T-cell (primary cell): Measurements from ENCODE around the gene CRB1. TPM values are rescaled to one million over a fixed set of nuclear protein-coding genes. Genes with fewer than 3 reads are reported as not detected.

ENCODE experiments used
- ATAC-seq, 4 experiments: fragments of 200-7000 bp in 3 of 4; fragments of 150-1000 bp in 1 of 4; cut with Tn5 transposase; replicated peaks in 1 of 4; 1 replicate in 3 of 4; 2 replicates in 1 of 4; pipeline ENCODE4 v1.10.0; 2021; ENCODE audit warnings: moderate library complexity in 3 of 4, mild to moderate bottlenecking in 2 of 4, moderate number of reproducible peaks in 1 of 4
- CTCF ChIA-PET, 2 donors: fragments of 300-600 bp; sonication (Branson Sonifier 250); formaldehyde crosslinking; loops; one replicate each; lab custom pipeline; 2022; ENCODE audit warnings: antibody characterized with exemption in 2 of 2; lab: Charles Lee
- POLR2A ChIA-PET, 2 donors: fragments of 300-600 bp; sonication (Branson Sonifier 250); formaldehyde crosslinking; loops; one replicate each; lab custom pipeline; 2022; ENCODE audit warnings: antibody characterized with exemption in 2 of 2; lab: Charles Lee
- DNase-seq, 35 experiments: peaks; one replicate each; pipeline versions ENCODE4 v3.0.0 to v3.0.0-alpha.2; 2013 to 2023
- H3K27ac ChIP-seq: one replicate; pipeline ENCODE4 v1.5.1; 2013; ENCODE audit warnings: low read length
- H3K27me3 ChIP-seq, 2 experiments: replicated peaks in 1 of 2; 1 replicate in 1 of 2; 2 replicates in 1 of 2; pipeline versions ENCODE4 v1.6.1 to v1.7.0; 2013; ENCODE audit warnings: low read length in 1 of 2, mixed read lengths in 1 of 2; ENCODE audit not compliant: control insufficient read depth in 2 of 2, insufficient read depth in 2 of 2; ENCODE audit errors: extremely low read depth in 1 of 2
- H3K36me3 ChIP-seq, 2 donors: 1 replicate in 1 of 2; 2 replicates in 1 of 2; pipeline versions ENCODE4 v1.6.1 to v1.7.0; 2013; ENCODE audit warnings: low read length in 1 of 2; ENCODE audit not compliant: control insufficient read depth in 2 of 2, insufficient read depth in 1 of 2; ENCODE audit errors: extremely low read depth in 1 of 2
- H3K4me1 ChIP-seq, 2 experiments: 1 replicate in 1 of 2; 2 replicates in 1 of 2; pipeline versions ENCODE4 v1.6.1 to v1.7.0; 2013; ENCODE audit warnings: low read length in 2 of 2, mixed read lengths in 1 of 2; ENCODE audit not compliant: insufficient read depth in 2 of 2, control insufficient read depth in 1 of 2; ENCODE audit errors: extremely low read depth in 1 of 2
- H3K4me3 ChIP-seq, 2 donors: 1 replicate in 1 of 2; 2 replicates in 1 of 2; pipeline versions ENCODE4 v1.5.1 to v1.7.0; 2013; ENCODE audit warnings: mild to moderate bottlenecking in 2 of 2, low read length in 1 of 2, moderate library complexity in 1 of 2; ENCODE audit not compliant: control insufficient read depth in 1 of 2; ENCODE audit errors: extremely low read depth in 1 of 2
- H3K9me3 ChIP-seq: 2 replicates; pipeline ENCODE4 v1.7.0; 2013
- H3K27ac Mint-ChIP-seq, 2 donors: one replicate each; pipeline ENCODE4 v1.8.0; 2020 to 2021; ENCODE audit warnings: mild to moderate bottlenecking in 2 of 2, mixed read lengths in 2 of 2
- H3K27me3 Mint-ChIP-seq, 2 donors: one replicate each; pipeline ENCODE4 v1.8.0; 2021 to 2022; ENCODE audit warnings: mixed read lengths in 2 of 2
- H3K36me3 Mint-ChIP-seq: one replicate; pipeline ENCODE4 v1.8.0; 2021; ENCODE audit warnings: mixed read lengths
- H3K4me1 Mint-ChIP-seq, 3 donors: one replicate each; pipeline ENCODE4 v1.8.0; 2020 to 2022; ENCODE audit warnings: mixed read lengths in 3 of 3, mild to moderate bottlenecking in 1 of 3
- H3K4me3 Mint-ChIP-seq, 3 donors: one replicate each; pipeline ENCODE4 v1.8.0; 2020 to 2022; ENCODE audit warnings: mild to moderate bottlenecking in 3 of 3, mixed read lengths in 3 of 3, moderate library complexity in 3 of 3
- H3K9me3 Mint-ChIP-seq, 3 donors: one replicate each; pipeline ENCODE4 v1.8.0; 2020 to 2022; ENCODE audit warnings: mixed read lengths in 3 of 3
- WGBS: methylation state at CpG from one replicate; pipeline ENCODE4 v1.1.5; 2013; ENCODE audit warnings: missing lambda C conversion rate; ENCODE audit not compliant: insufficient coverage; 5-methylcytosine and 5-hydroxymethylcytosine counted together
- total RNA-seq, 35 experiments: library from RNA in 6 of 35; stranded (reverse) in 6 of 35; fragments of 120-200 nt in 1 of 35; gene quantifications; one replicate each; pipeline versions ENCODE4 v1.2.1 to v1.2.4 and lab custom pipeline; 2013 to 2026

CRB1 gene
- total RNA-seq, 5 donors from 2014 or later (not counting 1 experiment from before 2014, with no cell fraction given) = 0.09 to 0.47 (median 0.33) TPM

GRCh38 chr1:197234581-197234980, 33.5 kb upstream of the CRB1 start:
- POLR2A ChIA-PET = interaction anchor here in 1 of 2 donors (0.6 kb wide), 1 partner anchor 668 kb away, joined by 3 read pairs; the partner anchor contains the start of gene C1orf53
- H3K4me3 ChIP-seq = no peak overlapping the region
- no peak overlapping the region for H3K27ac ChIP-seq
- peaks cover 0 to 3% of the 10 kb centered on the region in 2 experiments for H3K27me3 ChIP-seq
- no peaks in the 10 kb centered on the region for H3K4me1 Mint-ChIP-seq
- no peaks in the 10 kb centered on the region for H3K9me3 ChIP-seq
- H3K36me3 ChIP-seq = no peaks in the 10 kb centered on the region
- H3K9me3 Mint-ChIP-seq = no peaks in the 10 kb centered on the region
- H3K36me3 Mint-ChIP-seq = no peaks in the 10 kb centered on the region
- no peaks in the 10 kb centered on the region for H3K27me3 Mint-ChIP-seq
- H3K4me3 Mint-ChIP-seq = no peak overlapping the region
- no CpG with 5 or more reads among the region's 1 CpG for WGBS
- no peak for ATAC-seq
- CTCF ChIA-PET = no interaction called here
- no peak for DNase-seq
- no peaks in the 10 kb centered on the region for H3K4me1 ChIP-seq
- no peak overlapping the region for H3K27ac Mint-ChIP-seq

GRCh38 chr1:197235355-197235754, 32.7 kb upstream of the CRB1 start:
- POLR2A ChIA-PET = interaction anchor here in 1 of 2 donors (0.6 kb wide), 1 partner anchor 667 kb away, joined by 3 read pairs; the partner anchor contains the start of gene C1orf53

GRCh38 chr1:197247465-197247864, 20.6 kb upstream of the CRB1 start:
- DNase-seq = no peak
- ChIA-PET POLR2A (no interaction called here), CTCF (no interaction called here)
- Histone ChIP-seq H3K9me3 (no peaks in the 10 kb centered on the region), H3K27ac (no peak overlapping the region), H3K36me3 (no peaks in the 10 kb centered on the region), H3K4me3 (no peak overlapping the region), H3K27me3 (no peaks in the 10 kb centered on the region), H3K4me1 (no peaks in the 10 kb centered on the region)
- Mint-ChIP-seq H3K4me3 (no peak overlapping the region), H3K27me3 (no peaks in the 10 kb centered on the region), H3K4me1 (peaks cover 0 to 6% (median 0%) of the 10 kb centered on the region in 3 donors), H3K27ac (no peak overlapping the region), H3K36me3 (peaks cover 15% of the 10 kb centered on the region), H3K9me3 (peaks cover 0 to 4% (median 3%) of the 10 kb centered on the region in 3 donors)
- ATAC-seq = no peak
- WGBS = no CpG with 5 or more reads among the region's 1 CpG

More at GRCh38 chr1:197235355-197235754, 32.7 kb upstream of the CRB1 start:
- DNase-seq = no peak
- no peak overlapping the region for H3K27ac Mint-ChIP-seq
- no peaks in the 10 kb centered on the region for H3K9me3 Mint-ChIP-seq
- no peaks in the 10 kb centered on the region for H3K36me3 Mint-ChIP-seq
- H3K27ac ChIP-seq = no peak overlapping the region
- no CpG with 5 or more reads among the region's 2 CpGs for WGBS
- H3K9me3 ChIP-seq = no peaks in the 10 kb centered on the region
- H3K27me3 ChIP-seq = peaks cover 0 to 3% of the 10 kb centered on the region in 2 experiments
- no peak overlapping the region for H3K4me3 Mint-ChIP-seq
- no peaks in the 10 kb centered on the region for H3K4me1 ChIP-seq
- no peaks in the 10 kb centered on the region for H3K4me1 Mint-ChIP-seq
- no peak for ATAC-seq
- H3K4me3 ChIP-seq = no peak overlapping the region
- CTCF ChIA-PET = no interaction called here
- no peaks in the 10 kb centered on the region for H3K27me3 Mint-ChIP-seq
- H3K36me3 ChIP-seq = no peaks in the 10 kb centered on the region

- Mint-ChIP-seq H3K27ac (no peak overlapping the region), H3K4me3 (no peak overlapping the region), H3K4me1 (no peaks in the 10 kb centered on the region), H3K27me3 (no peaks in the 10 kb centered on the region), H3K36me3 (peaks cover 6% of the 10 kb centered on the region), H3K9me3 (no peaks in the 10 kb centered on the region)
- no peaks in the 10 kb centered on the region for H3K4me1 ChIP-seq
- no peak overlapping the region for H3K27ac ChIP-seq
- no peaks in the 10 kb centered on the region for H3K9me3 ChIP-seq
- DNase-seq (no peak), ATAC-seq (no peak)
- POLR2A ChIA-PET = no interaction called here
- CTCF ChIA-PET = no interaction called here
- 78% methylated on average over 2 of the region's 2 CpGs for WGBS
- no peaks in the 10 kb centered on the region for H3K36me3 ChIP-seq
- no peak overlapping the region for H3K4me3 ChIP-seq
- H3K27me3 ChIP-seq = no peaks in the 10 kb centered on the region
Observed at GRCh38 chr1:197249324-197249723, 18.7 kb upstream of the CRB1 start.

GRCh38 chr1:197250616-197251015, 17.4 kb upstream of the CRB1 start:
- no peak for ATAC-seq
- no peaks in the 10 kb centered on the region for H3K36me3 ChIP-seq
- no peaks in the 10 kb centered on the region for H3K27me3 ChIP-seq
- CTCF ChIA-PET = no interaction called here
- no peaks in the 10 kb centered on the region for H3K9me3 Mint-ChIP-seq
- no peaks in the 10 kb centered on the region for H3K9me3 ChIP-seq
- no peaks in the 10 kb centered on the region for H3K36me3 Mint-ChIP-seq
- no peaks in the 10 kb centered on the region for H3K27me3 Mint-ChIP-seq
- no peak overlapping the region for H3K27ac ChIP-seq
- H3K27ac Mint-ChIP-seq = no peak overlapping the region
- no peak overlapping the region for H3K4me3 ChIP-seq
- no peak overlapping the region for H3K4me3 Mint-ChIP-seq
- no peaks in the 10 kb centered on the region for H3K4me1 ChIP-seq
- no peak for DNase-seq
- WGBS = 100% methylated on average over 1 of the region's 2 CpGs
- POLR2A ChIA-PET = no interaction called here
- no peaks in the 10 kb centered on the region for H3K4me1 Mint-ChIP-seq

GRCh38 chr1:197252973-197253372, 15.1 kb upstream of the CRB1 start:
- POLR2A ChIA-PET = no interaction called here
- no peaks in the 10 kb centered on the region for H3K9me3 ChIP-seq
- no peak for ATAC-seq
- no peaks in the 10 kb centered on the region for H3K36me3 ChIP-seq
- H3K4me3 Mint-ChIP-seq = no peak overlapping the region
- H3K4me3 ChIP-seq = no peak overlapping the region
- WGBS = 88% methylated on average over 2 of the region's 4 CpGs
- no peak for DNase-seq
- no peaks in the 10 kb centered on the region for H3K4me1 Mint-ChIP-seq
- H3K9me3 Mint-ChIP-seq = no peaks in the 10 kb centered on the region
- no peaks in the 10 kb centered on the region for H3K4me1 ChIP-seq
- H3K27ac ChIP-seq = no peak overlapping the region
- no peaks in the 10 kb centered on the region for H3K27me3 Mint-ChIP-seq
- H3K27me3 ChIP-seq = no peaks in the 10 kb centered on the region
- H3K27ac Mint-ChIP-seq = no peak overlapping the region
- no peaks in the 10 kb centered on the region for H3K36me3 Mint-ChIP-seq
- CTCF ChIA-PET = no interaction called here

- Mint-ChIP-seq H3K9me3 (no peaks in the 10 kb centered on the region), H3K4me3 (no peak overlapping the region), H3K27me3 (no peaks in the 10 kb centered on the region), H3K27ac (no peak overlapping the region), H3K4me1 (no peaks in the 10 kb centered on the region), H3K36me3 (no peaks in the 10 kb centered on the region)
- H3K4me3 ChIP-seq = no peak overlapping the region
- H3K36me3 ChIP-seq = no peaks in the 10 kb centered on the region
- no CpG with 5 or more reads among the region's 1 CpG for WGBS
- DNase-seq (no peak), ATAC-seq (no peak)
- ChIA-PET POLR2A (interaction anchor here in 1 of 2 donors (0.5 kb wide), 1 partner anchor 207 kb away, joined by 4 read pairs; no protein-coding TSS in a partner anchor), CTCF (interaction anchor here in 1 of 2 donors (0.7 kb wide), 1 partner anchor 75 kb away, joined by 3 read pairs; no protein-coding TSS in a partner anchor)
- H3K9me3 ChIP-seq = no peaks in the 10 kb centered on the region
- H3K27me3 ChIP-seq = no peaks in the 10 kb centered on the region
- no peaks in the 10 kb centered on the region for H3K4me1 ChIP-seq
- no peak overlapping the region for H3K27ac ChIP-seq
Observed at GRCh38 chr1:197254866-197255265, 13.2 kb upstream of the CRB1 start.
